GM18861 (cell line): ENCODE data around the gene ATOSB.

Source experiments
- ATAC-seq: cut with Tn5 transposase; IDR thresholded peaks from one replicate; pipeline ENCODE4 v1.9.1; 2021; ENCODE audit not compliant: unreplicated experiment

Gene ATOSB

DNA sequence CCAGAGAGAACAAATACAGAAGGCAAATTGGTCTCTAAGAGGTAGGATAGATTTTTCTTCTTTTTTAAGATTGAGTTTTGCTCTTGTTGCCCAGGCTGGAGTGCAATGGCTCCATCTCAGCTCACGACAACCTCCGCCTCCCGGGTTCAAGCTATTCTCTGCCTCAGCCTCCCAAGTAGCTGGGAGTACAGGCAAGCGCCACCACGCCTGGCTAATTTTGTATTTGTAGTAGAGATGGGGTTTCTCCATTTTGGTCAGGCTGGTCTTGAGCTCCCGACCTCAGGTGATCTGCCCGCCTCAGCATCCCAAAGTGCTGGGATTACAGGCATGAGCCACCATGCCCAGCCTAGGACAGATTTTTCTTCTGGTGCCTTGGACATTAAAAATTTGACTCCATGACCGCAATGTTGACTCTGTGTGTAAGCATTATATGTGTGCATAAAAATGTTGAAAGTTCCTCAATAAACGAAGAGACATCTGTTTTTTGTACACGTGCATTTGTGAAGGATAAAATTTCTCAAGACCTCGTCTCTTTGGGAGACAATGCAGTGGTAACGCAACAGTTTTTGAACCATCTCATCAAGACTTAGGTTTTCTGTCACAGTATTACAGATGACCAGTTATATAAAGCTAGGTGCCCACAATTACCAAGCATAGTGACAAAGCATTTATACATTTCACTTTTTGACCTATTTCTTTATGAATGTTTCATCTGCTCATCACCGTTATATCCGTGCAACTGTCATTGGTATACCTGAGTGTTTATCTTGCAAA is 60.6 kb downstream of the ATOSB start:
- ATAC-seq = no peak

GRCh38 chr9:35054185-35054835 is 61.4 kb downstream of the ATOSB start:
- ATAC-seq = no peak
